ENCODE results near the gene REC114.

REC114 gene

DNA sequence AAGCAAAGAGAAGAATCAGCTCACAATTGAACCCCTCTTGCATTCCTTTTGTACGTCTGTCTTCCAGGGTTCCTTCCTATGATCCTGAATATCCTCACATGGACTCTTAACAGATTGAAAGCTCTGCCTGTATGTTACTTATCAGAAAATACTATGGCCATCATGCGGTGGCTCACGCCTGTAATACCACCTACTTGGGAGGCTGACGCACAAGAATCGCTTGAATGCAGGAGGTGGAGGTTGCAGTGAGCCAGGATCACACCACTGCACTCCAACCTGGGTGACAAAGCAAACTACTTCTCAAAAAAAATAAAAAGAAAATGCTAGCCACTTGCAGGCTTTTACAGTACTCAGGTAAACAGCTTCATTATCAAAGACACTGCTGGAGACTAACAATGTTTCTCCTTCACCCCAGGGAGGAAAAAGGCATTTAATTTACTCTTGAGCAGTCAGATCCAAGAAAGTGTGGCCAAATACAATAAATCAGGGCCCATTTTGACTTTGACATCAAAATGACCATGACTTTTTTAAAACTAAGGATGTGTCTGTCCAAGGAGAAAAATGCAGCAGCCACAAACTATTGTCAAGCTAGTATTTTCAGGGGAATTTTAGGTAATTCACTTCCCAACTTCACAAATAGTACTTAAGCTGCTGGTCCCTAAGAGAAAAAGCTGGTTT lies 162.9 kb downstream of the REC114 start:
- peaks cover 12 to 48% (median 23%) of the 10 kb centered on the region in 4 experiments for H3K4me1 ChIP-seq (ENCODE audit: control extremely low read depth in 1 of 4, control insufficient read depth in 4 of 4, insufficient read depth in 4 of 4, low read length in 3 of 4)
- CTCF ChIA-PET, result interaction anchor here (0.6 to 3.6 kb wide), 6 partner anchors 9 to 30 kb away, joined by 3 to 16 read pairs (median 6); no protein-coding TSS in a partner anchor
- POLR2A ChIA-PET, result no interaction called here

DNA sequence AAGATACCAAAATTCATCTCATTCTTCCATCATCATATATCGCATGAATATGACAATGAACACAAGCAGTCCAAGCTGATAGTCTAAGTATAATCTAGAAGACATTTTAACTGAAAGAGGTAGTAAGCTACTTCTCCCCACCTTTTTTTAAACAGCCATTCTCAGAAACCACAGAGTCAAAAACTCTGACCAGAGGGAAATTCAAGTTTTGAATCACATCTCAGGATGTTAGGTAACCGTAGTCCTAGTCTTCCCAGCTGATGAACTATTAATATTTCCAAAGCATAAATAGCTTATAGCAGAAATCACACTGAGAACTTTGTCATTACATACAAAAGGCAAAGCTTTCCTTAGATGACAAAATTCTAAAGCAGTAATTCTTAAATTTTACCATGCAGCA lies 164.4 kb downstream of the REC114 start:
- Histone ChIP-seq H3K27ac (ENCODE audit: insufficient read depth in 1 of 2, low read depth in 1 of 2, low read length in 2 of 2, poor library complexity in 1 of 2, severe bottlenecking in 2 of 2) (no peak overlapping the region), H3K4me1 (ENCODE audit: control extremely low read depth in 1 of 4, control insufficient read depth in 4 of 4, insufficient read depth in 4 of 4, low read length in 3 of 4) (peaks cover 9 to 33% (median 13%) of the 10 kb centered on the region in 4 experiments), H3K4me3 (ENCODE audit: control insufficient read depth in 1 of 7, extremely low read depth in 1 of 7, insufficient read depth in 4 of 7, low read depth in 2 of 7, low read length in 6 of 7) (no peak overlapping the region), H3K36me3 (ENCODE audit: control insufficient read depth in 4 of 4, insufficient read depth in 4 of 4, low read length in 3 of 4) (no peaks in the 10 kb centered on the region), H3K9me3 (ENCODE audit: control extremely low read depth in 1 of 5, control insufficient read depth in 4 of 5, insufficient read depth in 2 of 5, low read depth in 1 of 5, low read length in 4 of 5) (no peaks in the 10 kb centered on the region), H3K27me3 (replicated peaks in 2 of 5; ENCODE audit: control insufficient read depth in 4 of 5, insufficient read depth in 5 of 5, low read length in 4 of 5) (no peaks in the 10 kb centered on the region)
- DNase-seq, result no peak
- CTCF ChIA-PET, result interaction anchor here (1.1 to 2.9 kb wide), 8 partner anchors 9 to 48 kb away, joined by 3 to 16 read pairs (median 4); no protein-coding TSS in a partner anchor
- POLR2A ChIA-PET, result interaction anchor here (0.6 kb wide), 1 partner anchor 56 kb away, joined by 3 read pairs; no protein-coding TSS in a partner anchor
- 0% methylated on average over 1 of the region's 2 CpGs for WGBS (ENCODE audit: insufficient coverage)

More for the DNA sequence above, 162.9 kb downstream of the REC114 start:
- no peaks in the 10 kb centered on the region for H3K9me3 ChIP-seq (ENCODE audit: control extremely low read depth in 1 of 5, control insufficient read depth in 4 of 5, insufficient read depth in 2 of 5, low read depth in 1 of 5, low read length in 4 of 5)
- no peaks in the 10 kb centered on the region for H3K27me3 ChIP-seq (replicated peaks in 2 of 5; ENCODE audit: control insufficient read depth in 4 of 5, insufficient read depth in 5 of 5, low read length in 4 of 5)
- no peaks in the 10 kb centered on the region for H3K36me3 ChIP-seq (ENCODE audit: control insufficient read depth in 4 of 4, insufficient read depth in 4 of 4, low read length in 3 of 4)
- H3K27ac ChIP-seq (ENCODE audit: insufficient read depth in 1 of 2, low read depth in 1 of 2, low read length in 2 of 2, poor library complexity in 1 of 2, severe bottlenecking in 2 of 2), result no peak overlapping the region
- WGBS (ENCODE audit: insufficient coverage), result 100% methylated on average over 5 of the region's 5 CpGs
- no peak for DNase-seq
- H3K4me3 ChIP-seq (ENCODE audit: control insufficient read depth in 1 of 7, extremely low read depth in 1 of 7, insufficient read depth in 4 of 7, low read depth in 2 of 7, low read length in 6 of 7), result no peak overlapping the region

GRCh38 chr15:73607843-73608242 lies 164.9 kb downstream of the REC114 start:
- no peaks in the 10 kb centered on the region for H3K9me3 ChIP-seq (ENCODE audit: control extremely low read depth in 1 of 5, control insufficient read depth in 4 of 5, insufficient read depth in 2 of 5, low read depth in 1 of 5, low read length in 4 of 5)
- ChIA-PET POLR2A (interaction anchor here (0.5 kb wide), 1 partner anchor 15 kb away, joined by 3 read pairs; no protein-coding TSS in a partner anchor), CTCF (interaction anchor here (1.1 to 2.9 kb wide), 8 partner anchors 9 to 48 kb away, joined by 3 to 16 read pairs (median 4); no protein-coding TSS in a partner anchor)

DNA sequence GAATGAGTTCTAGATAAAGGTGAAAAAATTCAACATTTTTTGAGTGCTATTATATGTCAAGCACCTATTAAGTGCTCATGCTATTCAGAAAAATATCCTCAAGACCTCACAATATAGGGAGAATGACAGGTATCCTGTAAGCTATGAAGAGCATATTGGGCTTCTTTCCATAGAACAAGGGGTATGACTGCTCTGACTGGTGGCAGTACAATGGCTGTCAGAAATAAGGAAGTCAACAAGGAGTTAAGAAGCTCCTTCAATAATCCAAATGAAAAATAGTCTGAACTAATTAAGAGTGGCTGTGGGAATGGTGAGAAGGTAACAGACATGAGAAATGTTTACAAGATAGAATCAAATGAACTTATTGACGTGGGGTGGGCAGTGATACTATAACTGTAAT lies 165.5 kb downstream of the REC114 start:
- Histone ChIP-seq H3K4me1 (ENCODE audit: control extremely low read depth in 1 of 4, control insufficient read depth in 4 of 4, insufficient read depth in 4 of 4, low read length in 3 of 4) (peaks cover 0 to 22% (median 9%) of the 10 kb centered on the region in 4 experiments), H3K4me3 (ENCODE audit: control insufficient read depth in 1 of 7, extremely low read depth in 1 of 7, insufficient read depth in 4 of 7, low read depth in 2 of 7, low read length in 6 of 7) (no peak overlapping the region), H3K27me3 (replicated peaks in 2 of 5; ENCODE audit: control insufficient read depth in 4 of 5, insufficient read depth in 5 of 5, low read length in 4 of 5) (no peaks in the 10 kb centered on the region), H3K27ac (ENCODE audit: insufficient read depth in 1 of 2, low read depth in 1 of 2, low read length in 2 of 2, poor library complexity in 1 of 2, severe bottlenecking in 2 of 2) (no peak overlapping the region), H3K9me3 (ENCODE audit: control extremely low read depth in 1 of 5, control insufficient read depth in 4 of 5, insufficient read depth in 2 of 5, low read depth in 1 of 5, low read length in 4 of 5) (no peaks in the 10 kb centered on the region), H3K36me3 (ENCODE audit: control insufficient read depth in 4 of 4, insufficient read depth in 4 of 4, low read length in 3 of 4) (no peaks in the 10 kb centered on the region)
- ChIA-PET CTCF (interaction anchor here (1.2 to 2.9 kb wide), 4 partner anchors 8 to 37 kb away, joined by 3 to 15 read pairs (median 10); no protein-coding TSS in a partner anchor), POLR2A (interaction anchor here (0.5 kb wide), 1 partner anchor 16 kb away, joined by 3 read pairs; no protein-coding TSS in a partner anchor)
- 100% methylated on average over 1 of the region's 1 CpG for WGBS (ENCODE audit: insufficient coverage)
- DNase-seq, result no peak

More at GRCh38 chr15:73607843-73608242, 164.9 kb downstream of the REC114 start:
- WGBS (ENCODE audit: insufficient coverage), result 100% methylated on average over 1 of the region's 1 CpG
- Histone ChIP-seq H3K27ac (ENCODE audit: insufficient read depth in 1 of 2, low read depth in 1 of 2, low read length in 2 of 2, poor library complexity in 1 of 2, severe bottlenecking in 2 of 2) (no peak overlapping the region), H3K4me1 (ENCODE audit: control extremely low read depth in 1 of 4, control insufficient read depth in 4 of 4, insufficient read depth in 4 of 4, low read length in 3 of 4) (peaks cover 5 to 28% (median 10%) of the 10 kb centered on the region in 4 experiments), H3K27me3 (replicated peaks in 2 of 5; ENCODE audit: control insufficient read depth in 4 of 5, insufficient read depth in 5 of 5, low read length in 4 of 5) (no peaks in the 10 kb centered on the region), H3K36me3 (ENCODE audit: control insufficient read depth in 4 of 4, insufficient read depth in 4 of 4, low read length in 3 of 4) (no peaks in the 10 kb centered on the region), H3K4me3 (ENCODE audit: control insufficient read depth in 1 of 7, extremely low read depth in 1 of 7, insufficient read depth in 4 of 7, low read depth in 2 of 7, low read length in 6 of 7) (no peak overlapping the region)
- no peak for DNase-seq

DNA sequence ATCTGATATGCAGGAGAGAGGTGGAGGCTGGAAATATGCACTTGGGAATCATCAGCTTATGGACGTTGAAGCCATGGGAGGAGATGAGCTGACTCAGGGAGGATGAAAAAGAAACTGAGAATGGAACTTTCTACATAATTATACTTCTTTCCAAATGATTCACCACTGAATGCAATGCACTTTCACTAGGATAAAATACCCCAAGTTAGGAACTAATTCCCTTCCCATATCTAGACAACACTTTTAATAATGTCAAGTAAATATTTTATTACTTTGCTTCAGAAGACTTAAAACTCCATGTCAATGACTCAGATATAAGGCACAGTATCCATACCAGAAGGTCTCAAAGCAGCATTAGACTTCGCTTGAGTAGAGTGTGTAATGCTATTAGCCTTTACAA lies 166.0 kb downstream of the REC114 start:
- CTCF ChIA-PET, result interaction anchor here (2.1 to 2.9 kb wide), 2 partner anchors 8 to 27 kb away, joined by 14 to 15 read pairs; no protein-coding TSS in a partner anchor
- Histone ChIP-seq H3K9me3 (ENCODE audit: control extremely low read depth in 1 of 5, control insufficient read depth in 4 of 5, insufficient read depth in 2 of 5, low read depth in 1 of 5, low read length in 4 of 5) (no peaks in the 10 kb centered on the region), H3K27me3 (replicated peaks in 2 of 5; ENCODE audit: control insufficient read depth in 4 of 5, insufficient read depth in 5 of 5, low read length in 4 of 5) (no peaks in the 10 kb centered on the region), H3K4me1 (ENCODE audit: control extremely low read depth in 1 of 4, control insufficient read depth in 4 of 4, insufficient read depth in 4 of 4, low read length in 3 of 4) (peaks cover 0 to 18% (median 9%) of the 10 kb centered on the region in 4 experiments), H3K27ac (ENCODE audit: insufficient read depth in 1 of 2, low read depth in 1 of 2, low read length in 2 of 2, poor library complexity in 1 of 2, severe bottlenecking in 2 of 2) (no peak overlapping the region), H3K4me3 (ENCODE audit: control insufficient read depth in 1 of 7, extremely low read depth in 1 of 7, insufficient read depth in 4 of 7, low read depth in 2 of 7, low read length in 6 of 7) (no peak overlapping the region), H3K36me3 (ENCODE audit: control insufficient read depth in 4 of 4, insufficient read depth in 4 of 4, low read length in 3 of 4) (no peaks in the 10 kb centered on the region)
- no CpG with 5 or more reads among the region's 2 CpGs for WGBS (ENCODE audit: insufficient coverage)
- POLR2A ChIA-PET, result no interaction called here
- no peak for DNase-seq
